ENCODE measurements around the gene TMEM238L. TPM values are rescaled to one million over a fixed set of nuclear protein-coding genes. Genes with fewer than 3 reads are reported as not detected.

Gene TMEM238L
- total RNA-seq, 1 donor from 2014 or later = not detected

- no peaks in the 10 kb centered on the region for H3K4me1 Mint-ChIP-seq (ENCODE audit: low read depth, unreplicated experiment)
- H3K27ac Mint-ChIP-seq (ENCODE audit: unreplicated experiment) = no peak overlapping the region
- no peak overlapping the region for H3K4me3 Mint-ChIP-seq (ENCODE audit: unreplicated experiment)
- H3K36me3 Mint-ChIP-seq (ENCODE audit: unreplicated experiment) = no peaks in the 10 kb centered on the region
- TF ChIP-seq CTCF (IDR thresholded peaks at IDR 0.05; ENCODE audit: partially characterized antibody, unreplicated experiment) = no peak
- peaks cover 2% of the 10 kb centered on the region for H3K9me3 Mint-ChIP-seq (ENCODE audit: unreplicated experiment)
- DNase-seq = no peak
- H3K27me3 Mint-ChIP-seq (ENCODE audit: unreplicated experiment) = peaks cover 2% of the 10 kb centered on the region
Measured at GRCh38 chr17:10799407-10799806, 4.5 kb downstream of the TMEM238L start.

DNA sequence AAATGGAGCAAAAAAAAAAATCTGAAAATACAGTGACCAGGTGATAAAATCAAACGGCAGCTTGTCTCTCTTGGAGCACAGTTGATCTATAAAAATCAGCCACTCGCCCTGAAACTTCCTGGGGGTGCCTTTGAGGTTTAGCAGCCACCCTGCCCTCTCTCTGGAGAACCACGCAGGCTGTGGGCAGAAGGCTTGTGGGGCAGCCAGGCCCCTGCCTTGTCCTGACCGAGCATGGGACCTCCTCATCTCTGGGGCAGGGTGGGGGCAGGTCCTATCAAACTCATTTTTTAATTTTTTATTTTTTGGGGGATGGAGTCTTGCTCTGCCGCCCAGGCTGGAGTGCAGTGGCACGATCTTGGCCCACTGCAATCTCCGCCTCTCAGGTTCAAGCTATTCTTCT is 5.0 kb downstream of the TMEM238L start:
- Mint-ChIP-seq H3K9me3 (ENCODE audit: unreplicated experiment) (peaks cover 2% of the 10 kb centered on the region), H3K4me3 (ENCODE audit: unreplicated experiment) (no peak overlapping the region), H3K4me1 (ENCODE audit: low read depth, unreplicated experiment) (no peaks in the 10 kb centered on the region), H3K27me3 (ENCODE audit: unreplicated experiment) (peaks cover 2% of the 10 kb centered on the region), H3K27ac (ENCODE audit: unreplicated experiment) (no peak overlapping the region), H3K36me3 (ENCODE audit: unreplicated experiment) (no peaks in the 10 kb centered on the region)
- no peak for TF ChIP-seq CTCF (IDR thresholded peaks at IDR 0.05; ENCODE audit: partially characterized antibody, unreplicated experiment)
- no peak for DNase-seq

DNA sequence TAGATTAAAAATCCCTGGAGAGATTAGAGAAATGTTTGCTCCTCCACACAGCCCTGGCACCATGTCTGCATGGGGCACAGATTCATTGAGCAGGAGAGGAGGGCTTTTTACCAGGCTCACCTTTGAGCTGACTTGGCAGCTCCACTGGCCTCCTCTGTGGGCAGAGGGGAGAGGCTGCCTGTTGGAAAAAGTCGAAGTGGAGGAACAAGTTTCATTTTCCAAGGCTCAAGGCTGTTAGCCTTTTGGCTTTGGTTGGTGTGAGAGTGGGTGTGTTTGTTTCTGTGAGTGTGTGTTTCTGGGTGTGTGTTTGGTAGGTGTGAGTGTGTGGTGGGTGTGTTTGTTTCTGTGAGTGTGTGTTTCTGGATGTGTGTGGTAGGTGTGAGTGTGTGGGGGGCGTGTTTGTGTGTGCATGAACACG is 5.6 kb downstream of the TMEM238L start:
- Mint-ChIP-seq H3K27me3 (ENCODE audit: unreplicated experiment) (peaks cover 2% of the 10 kb centered on the region), H3K36me3 (ENCODE audit: unreplicated experiment) (no peaks in the 10 kb centered on the region), H3K27ac (ENCODE audit: unreplicated experiment) (no peak overlapping the region), H3K9me3 (ENCODE audit: unreplicated experiment) (peaks cover 2% of the 10 kb centered on the region), H3K4me1 (ENCODE audit: low read depth, unreplicated experiment) (no peaks in the 10 kb centered on the region), H3K4me3 (ENCODE audit: unreplicated experiment) (no peak overlapping the region)
- no peak for TF ChIP-seq CTCF (IDR thresholded peaks at IDR 0.05; ENCODE audit: partially characterized antibody, unreplicated experiment)
- DNase-seq = no peak

- no peak for DNase-seq
- no peak for TF ChIP-seq CTCF (IDR thresholded peaks at IDR 0.05; ENCODE audit: partially characterized antibody, unreplicated experiment)
- Mint-ChIP-seq H3K36me3 (ENCODE audit: unreplicated experiment) (no peaks in the 10 kb centered on the region), H3K4me3 (ENCODE audit: unreplicated experiment) (no peak overlapping the region), H3K27ac (ENCODE audit: unreplicated experiment) (no peak overlapping the region), H3K27me3 (ENCODE audit: unreplicated experiment) (peaks cover under 1% of the 10 kb centered on the region), H3K4me1 (ENCODE audit: low read depth, unreplicated experiment) (no peaks in the 10 kb centered on the region), H3K9me3 (ENCODE audit: unreplicated experiment) (peaks cover 2% of the 10 kb centered on the region)
Measured at GRCh38 chr17:10797476-10798328, 6.2 kb downstream of the TMEM238L start.

- H3K27me3 Mint-ChIP-seq (ENCODE audit: unreplicated experiment) = peaks cover 2% of the 10 kb centered on the region
- no peak overlapping the region for H3K4me3 Mint-ChIP-seq (ENCODE audit: unreplicated experiment)
Measured at GRCh38 chr17:10793816-10794215, 10.1 kb downstream of the TMEM238L start.

More at GRCh38 chr17:10793816-10794215, 10.1 kb downstream of the TMEM238L start:
- Mint-ChIP-seq H3K4me1 (ENCODE audit: low read depth, unreplicated experiment) (peaks cover 8% of the 10 kb centered on the region), H3K36me3 (ENCODE audit: unreplicated experiment) (no peaks in the 10 kb centered on the region), H3K27ac (ENCODE audit: unreplicated experiment) (no peak overlapping the region), H3K9me3 (ENCODE audit: unreplicated experiment) (no peaks in the 10 kb centered on the region)
- no peak for DNase-seq
- TF ChIP-seq CTCF (IDR thresholded peaks at IDR 0.05; ENCODE audit: partially characterized antibody, unreplicated experiment) = no peak

All from glutamatergic neuron (in vitro differentiated cells).